ENCODE results near the gene ZCCHC18.
"Not testable (repeated sequence)": the region's sequence is repeated elsewhere in the genome, so short reads cannot be mapped to it uniquely, and the experiment has no call there.

Gene ZCCHC18

DNA sequence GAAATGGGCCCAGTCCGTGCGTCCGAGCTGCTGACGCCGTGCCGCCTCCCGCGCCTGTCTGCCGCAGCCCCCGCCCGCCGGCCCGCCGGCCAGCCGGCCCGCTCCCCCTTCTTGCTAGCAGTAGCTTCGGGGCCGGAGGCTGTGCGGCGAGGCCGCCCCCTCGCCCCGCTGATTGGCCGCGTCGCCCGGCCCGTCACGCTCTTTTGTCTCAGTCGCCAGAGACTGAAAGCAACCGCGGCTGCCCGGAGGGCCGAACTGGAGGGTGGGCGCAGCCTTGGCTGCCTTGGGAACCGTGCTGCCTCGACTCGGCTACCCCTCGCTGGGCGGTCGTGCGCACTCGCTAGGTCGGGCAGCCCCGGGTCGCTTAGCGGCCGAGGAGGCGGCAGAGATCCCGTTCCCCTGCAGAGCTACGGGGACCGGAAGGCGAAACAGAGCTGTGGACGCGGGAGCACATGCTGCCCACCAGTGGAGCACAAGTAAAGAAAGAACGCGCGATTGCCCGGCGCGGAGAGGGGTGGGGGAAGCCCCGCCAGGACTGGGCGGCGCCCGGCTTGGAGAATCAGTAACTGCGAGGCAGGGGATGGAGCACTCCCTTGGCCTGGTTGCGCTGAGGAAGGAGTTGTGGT, at the start of gene ZCCHC18:
Gene ZCCHC18, plus strand, starts transcription at position 198 of the 626 bp plus-strand sequence. CDS start 1,589 bp downstream, outside the sequence.
- no peak for DNase-seq (ENCODE audit: low read depth)

DNA sequence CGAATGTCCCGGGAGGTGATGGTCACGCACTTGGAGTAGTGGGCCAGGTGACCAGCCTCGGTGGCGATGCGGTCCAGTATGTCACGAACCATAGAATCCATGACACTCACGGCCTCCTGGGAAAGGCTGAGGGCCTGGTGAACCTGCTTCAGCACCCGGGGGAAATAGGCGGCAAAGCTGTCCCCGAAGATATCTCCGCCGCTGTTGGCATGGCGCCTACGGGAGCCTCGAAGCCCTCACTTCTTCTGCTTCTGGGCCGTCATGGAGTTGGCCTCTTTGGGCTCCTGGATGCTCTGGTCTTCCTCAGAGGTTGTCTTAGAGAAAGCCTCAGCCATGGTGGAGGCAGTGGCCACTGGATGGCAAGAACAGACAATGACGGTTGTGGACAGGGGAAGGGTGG, 49.7 kb upstream of the ZCCHC18 start:
- DNase-seq (ENCODE audit: low read depth), result not testable (repeated sequence)

DNA sequence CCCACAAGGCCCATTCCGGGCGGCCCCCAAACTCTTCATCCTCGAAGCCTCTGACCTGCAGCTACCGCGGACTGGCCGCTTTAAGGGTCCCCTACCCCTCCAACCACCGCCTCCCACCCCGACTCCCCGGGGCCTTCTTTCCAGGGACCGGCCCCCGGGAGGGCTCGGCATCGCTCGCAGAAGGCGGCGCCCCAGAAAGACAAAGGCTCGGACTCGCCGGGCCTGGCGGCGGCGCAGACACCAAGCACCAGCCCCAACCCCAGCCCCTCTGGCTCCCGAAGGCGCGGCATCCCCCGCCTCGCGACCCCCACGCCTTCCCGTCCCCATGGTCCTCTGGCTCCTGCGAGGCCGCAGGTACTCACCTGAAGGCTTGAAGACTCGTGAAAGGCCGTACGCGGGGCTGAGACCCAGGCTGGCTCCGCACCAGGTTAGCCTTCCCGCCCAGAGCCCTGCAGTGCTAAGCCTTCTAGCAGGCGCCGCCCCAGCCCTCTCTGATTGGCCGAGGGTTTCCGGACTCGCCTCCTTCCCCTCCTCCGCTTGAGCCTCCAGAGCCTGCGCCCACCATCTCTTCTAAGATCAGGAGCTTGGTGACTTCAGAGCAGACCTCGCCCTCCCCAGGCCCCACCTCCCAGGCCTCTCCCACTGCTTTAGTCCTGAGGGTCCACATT, 36.4 kb upstream of the ZCCHC18 start, which contains the start of gene TMSB15C:
Gene TMSB15C, minus strand, starts transcription at position 459 of the 668 bp plus-strand sequence.
- not testable (repeated sequence) for DNase-seq (ENCODE audit: low read depth)

DNA sequence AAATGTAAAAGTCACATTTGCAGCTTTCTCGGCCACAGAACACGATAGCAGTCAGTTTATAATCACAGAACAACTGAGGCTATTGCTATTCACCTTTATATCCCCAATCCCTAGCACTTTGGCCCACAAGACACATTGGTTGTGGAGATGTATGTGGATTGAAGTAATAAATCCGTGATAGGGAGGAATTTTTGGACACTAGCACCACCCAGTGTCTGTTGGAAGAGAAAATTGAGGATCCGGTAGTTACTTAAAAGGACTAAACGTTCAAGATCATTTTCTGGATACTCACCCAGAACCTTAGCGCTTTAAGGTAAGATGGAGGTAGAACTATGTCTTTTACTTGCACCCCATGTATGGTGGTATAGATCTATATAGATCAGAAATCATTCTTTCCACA, 34.5 kb upstream of the ZCCHC18 start:
- not testable (repeated sequence) for DNase-seq (ENCODE audit: low read depth)

GRCh38 chrX:104084063-104084462, 28.3 kb upstream of the ZCCHC18 start:
- DNase-seq (ENCODE audit: low read depth), result no peak

DNA sequence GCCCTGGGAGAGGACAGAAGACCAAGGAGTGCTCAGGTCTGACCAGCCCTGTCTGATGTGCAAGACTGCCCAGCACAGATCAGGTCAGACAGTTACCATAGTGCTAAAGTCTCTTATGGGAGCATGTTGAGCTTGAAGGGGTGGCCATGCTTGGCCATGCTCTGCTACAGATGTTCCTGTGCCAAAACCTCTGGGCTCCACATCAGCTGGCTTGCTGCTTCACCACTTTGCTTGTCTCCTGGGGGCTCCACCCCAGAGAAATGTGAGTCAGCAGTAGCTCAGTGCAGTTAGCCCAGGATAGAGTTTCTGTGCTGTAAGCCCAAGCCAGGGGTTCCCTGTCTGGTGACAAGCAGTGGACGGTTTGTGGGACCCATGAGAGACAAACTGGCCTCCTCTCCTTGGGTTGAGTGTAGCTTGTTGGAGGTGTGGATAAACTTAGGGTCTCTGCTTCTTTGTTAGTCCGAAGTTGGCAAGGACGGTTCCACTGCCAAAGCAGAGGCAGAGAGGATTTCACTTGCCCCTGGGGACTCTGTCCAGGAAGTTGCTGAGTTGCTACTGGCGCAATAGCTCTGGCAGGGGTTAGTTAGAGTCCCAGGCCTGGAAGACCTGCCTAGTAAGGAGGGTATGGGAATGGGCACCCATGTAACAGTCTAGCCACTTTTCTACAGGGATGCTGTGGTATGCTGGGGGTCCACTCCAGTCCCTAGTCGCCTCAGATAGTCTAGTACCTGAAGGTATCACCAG, 27.6 kb upstream of the ZCCHC18 start:
- no peak for DNase-seq (ENCODE audit: low read depth)

DNA sequence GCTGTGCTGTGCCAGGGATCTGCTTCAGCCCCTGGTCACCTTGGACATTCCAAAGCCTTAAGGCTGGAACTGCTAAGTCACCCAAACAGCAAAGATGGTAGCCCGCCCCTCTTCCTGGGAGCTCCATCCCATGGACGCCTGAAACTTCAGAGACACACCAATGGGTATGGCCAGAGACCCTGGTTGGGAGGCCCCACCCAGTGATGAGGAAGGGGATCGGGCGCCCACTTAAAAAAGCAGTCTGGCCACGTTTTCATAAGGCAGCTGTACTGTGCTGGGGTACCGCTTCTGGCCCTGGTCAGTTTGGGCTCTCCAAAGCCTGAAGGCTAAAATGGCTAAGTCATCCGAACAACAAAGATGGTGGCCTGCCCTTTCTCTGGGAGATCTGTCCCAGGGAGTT, 26.8 kb upstream of the ZCCHC18 start:
- no peak for DNase-seq (ENCODE audit: low read depth)

- DNase-seq (ENCODE audit: low read depth), result no peak
Measured at GRCh38 chrX:104085919-104086318, 26.4 kb upstream of the ZCCHC18 start.

GRCh38 chrX:104098151-104098808, 14.0 kb upstream of the ZCCHC18 start:
- no peak for DNase-seq (ENCODE audit: low read depth)

DNA sequence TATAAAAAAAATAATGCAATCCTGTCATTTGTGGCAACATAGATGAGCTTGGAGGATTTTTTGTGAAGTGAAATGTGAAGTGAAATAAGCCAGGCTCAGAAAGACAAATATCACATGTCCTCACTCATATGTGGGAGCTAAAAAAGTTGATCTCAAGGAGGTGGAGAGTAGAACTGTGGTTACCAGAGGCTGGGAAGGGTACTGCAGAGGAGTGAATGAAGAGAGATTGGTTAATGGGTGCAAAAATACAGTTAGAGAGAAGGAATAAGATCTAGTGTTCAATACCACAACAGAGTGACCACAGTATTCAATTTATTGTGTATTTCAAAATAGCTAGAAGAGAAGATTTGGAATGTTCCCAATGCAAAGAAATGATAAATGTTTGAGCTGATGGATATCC, 13.4 kb upstream of the ZCCHC18 start:
- DNase-seq (ENCODE audit: low read depth), result no peak

- no peak for DNase-seq (ENCODE audit: low read depth)
Measured at GRCh38 chrX:104104676-104105075, 7.6 kb upstream of the ZCCHC18 start.

- DNase-seq (ENCODE audit: low read depth), result no peak
Measured at GRCh38 chrX:104105330-104106262, 6.7 kb upstream of the ZCCHC18 start.

GRCh38 chrX:104108955-104109354, 3.4 kb upstream of the ZCCHC18 start:
- DNase-seq (ENCODE audit: low read depth), result no peak

- DNase-seq (ENCODE audit: low read depth), result not testable (repeated sequence)
Measured at GRCh38 chrX:104110491-104111240, 1.7 kb upstream of the ZCCHC18 start.

- no peak for DNase-seq (ENCODE audit: low read depth)
Measured at GRCh38 chrX:104113222-104113965, 1.1 kb downstream of the ZCCHC18 start.

DNA sequence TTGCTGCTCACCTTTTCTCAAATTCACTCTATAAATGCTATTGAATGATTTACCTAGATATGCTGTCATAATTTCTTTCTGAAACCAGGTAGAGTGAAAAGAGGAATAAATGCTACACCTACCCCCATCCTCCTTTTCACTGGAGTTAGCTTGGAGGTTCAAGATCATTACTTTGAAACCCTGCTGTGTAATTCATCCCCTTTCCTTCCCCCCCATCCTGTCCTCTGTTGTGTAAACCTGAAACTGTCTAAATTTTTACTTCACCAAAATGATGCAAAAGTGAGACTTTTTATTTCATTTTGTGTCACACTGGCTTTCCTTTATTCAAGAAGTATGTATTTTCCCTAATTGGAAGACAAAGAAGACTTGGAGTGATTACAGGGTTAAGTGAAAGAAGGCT, 5.4 kb downstream of the ZCCHC18 start:
- DNase-seq (ENCODE audit: low read depth), result no peak

DNA sequence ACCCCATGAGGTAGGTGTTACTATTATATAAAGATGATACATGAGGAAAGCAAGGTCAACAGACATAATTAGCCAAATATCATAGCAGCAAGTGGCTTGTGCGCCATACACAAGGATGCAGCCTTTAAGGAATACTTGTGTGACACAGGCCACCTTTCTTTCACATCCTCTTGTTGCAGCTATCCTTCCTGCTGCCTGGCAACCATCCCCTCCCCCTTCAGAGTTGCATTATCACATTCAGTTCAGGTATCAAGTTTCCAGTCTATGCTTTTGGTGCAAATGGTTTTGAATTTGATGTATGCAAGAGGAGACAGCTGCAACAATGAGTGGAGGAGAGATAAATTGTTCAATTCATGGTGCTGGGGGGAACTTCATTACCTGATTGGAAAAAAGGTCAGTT, 6.4 kb downstream of the ZCCHC18 start:
- DNase-seq (ENCODE audit: low read depth), result no peak

DNA sequence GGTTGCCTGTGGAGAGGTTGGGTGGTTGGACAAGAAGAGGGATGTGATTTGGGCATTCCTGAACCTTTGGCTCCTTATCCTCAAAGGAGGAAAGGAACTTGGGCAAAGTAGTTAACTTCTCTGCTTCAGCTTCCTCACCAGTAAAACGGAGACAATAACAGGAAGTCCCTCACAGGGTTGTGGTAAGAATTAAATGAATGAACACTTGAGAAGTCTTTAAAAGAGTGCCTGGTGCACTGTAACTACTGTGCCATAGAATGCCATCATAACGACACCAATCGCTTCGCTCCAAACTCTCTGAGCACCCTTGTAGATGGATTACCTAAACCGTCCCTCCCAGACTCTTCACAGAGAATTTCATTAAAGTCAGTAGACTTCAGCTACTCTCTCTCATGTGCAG, 10.5 kb downstream of the ZCCHC18 start:
- no peak for DNase-seq (ENCODE audit: low read depth)

DNA sequence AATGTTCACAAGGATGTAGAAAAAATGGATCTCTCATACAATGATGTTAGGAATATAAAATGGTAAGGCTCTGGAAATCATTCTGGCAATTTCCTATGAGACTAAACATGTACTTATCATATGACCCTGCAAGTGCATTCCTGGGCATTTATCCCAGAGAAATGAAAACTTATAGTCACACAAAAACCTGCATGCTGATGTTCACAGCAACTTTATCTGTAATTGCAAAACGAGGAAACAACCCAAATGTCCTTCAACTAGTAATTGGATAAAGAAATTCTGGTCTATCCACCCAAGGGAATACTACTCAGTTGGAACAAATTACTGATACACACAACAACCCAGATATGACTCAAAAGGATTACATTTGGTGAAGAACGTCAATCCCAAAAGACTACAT, 14.5 kb downstream of the ZCCHC18 start:
- no peak for DNase-seq (ENCODE audit: low read depth)

- DNase-seq (ENCODE audit: low read depth), result no peak
Measured at GRCh38 chrX:104130808-104131207, 18.5 kb downstream of the ZCCHC18 start.

All from stimulated activated CD8-positive, alpha-beta memory T cell treated with anti-CD3 and anti-CD28 coated beads, Interleukin-7, amount 100 ng/mL, for 24 hours (primary cell).